Mucosa of descending colon (tissue), 3 donors: ENCODE results near the gene CDC123. TPM values are rescaled to one million over a fixed set of nuclear protein-coding genes. Genes with fewer than 3 reads are reported as not detected.

ENCODE experiments used
- ATAC-seq: fragments of 200-7000 bp; cut with Tn5 transposase; one replicate; pipeline ENCODE4 v1.9.1; 2020; ENCODE audit warnings: mild to moderate bottlenecking, moderate library complexity
- DNase-seq, 3 donors: peaks; one replicate each; pipeline ENCODE4 v3.0.0-alpha.2; 2020
- H3K36me3 ChIP-seq: fragments of 200-600 bp; one replicate; pipeline ENCODE4 v1.8.0; 2021; ENCODE audit warnings: low read depth, mild to moderate bottlenecking
- H3K4me1 ChIP-seq: fragments of 200-600 bp; one replicate; pipeline ENCODE4 v1.8.0; 2021; ENCODE audit warnings: low read depth, mild to moderate bottlenecking
- H3K4me3 ChIP-seq: fragments of 200-600 bp; one replicate; pipeline ENCODE4 v1.8.0; 2021; ENCODE audit warnings: mild to moderate bottlenecking
- H3K9me3 ChIP-seq: fragments of 200-600 bp; one replicate; pipeline ENCODE4 v1.8.0; 2021; ENCODE audit warnings: mild to moderate bottlenecking
- CTCF ChIP-seq: fragments of 200-600 bp; IDR thresholded peaks from one replicate; pipeline ENCODE4 v1.8.0; 2022; ENCODE audit warnings: antibody characterized with exemption, mild to moderate bottlenecking
- intact Hi-C, 2 donors: fragments of 100-400 bp; cut with DNase I in 1 of 2; cut with micrococcal nuclease in 1 of 2; formaldehyde crosslinking; loops; one replicate each; pipeline versions ENCODE4 v1.11.0 to v1.11.1; 2022; cut with DNase I, micrococcal nuclease
- total RNA-seq, 3 donors: library from RNA; stranded (reverse); fragmentation: NEBNext Ultra II Directional in 2 of 3; extraction: Animal tissue kit (Norgen Biotek cat#: 25700) in 2 of 3; gene quantifications; one replicate each; pipeline versions ENCODE4 v1.2.1 to v1.2.4, GENCODE V29; 2021 to 2023
- donor health status: DM: no; HTN: no; CAD: no; lungs with moderate emphysema.
- donor health status: DM: no; HTN: no; CAD: no.
- donor health status: DM: no; HTN: yes; CAD: no.

The CDC123 gene
- total RNA-seq, 3 donors from 2014 or later: 40.5 to 66.1 (median 48.4) TPM

- intact Hi-C loops: no loop called here
- Histone ChIP-seq H3K4me1 (peaks cover 13% of the 10 kb centered on the region), H3K36me3 (no peaks in the 10 kb centered on the region), H3K4me3 (no peak overlapping the region), H3K9me3 (no peaks in the 10 kb centered on the region)
- no peak for TF ChIP-seq CTCF
- ATAC-seq: no peak
- DNase-seq: no peak
Observed at GRCh38 chr10:12201543-12201942, 5.6 kb downstream of the CDC123 start.

- no peak for TF ChIP-seq CTCF
- Histone ChIP-seq H3K4me3 (no peak overlapping the region), H3K4me1 (peaks cover 8% of the 10 kb centered on the region), H3K36me3 (no peaks in the 10 kb centered on the region), H3K9me3 (no peaks in the 10 kb centered on the region)
- DNase-seq (no peak), ATAC-seq (no peak)
- intact Hi-C loops: no loop called here
Observed at GRCh38 chr10:12202226-12202625, 6.2 kb downstream of the CDC123 start.

- Histone ChIP-seq H3K4me3 (no peak overlapping the region), H3K9me3 (no peaks in the 10 kb centered on the region), H3K4me1 (no peaks in the 10 kb centered on the region), H3K36me3 (no peaks in the 10 kb centered on the region)
- no peak for DNase-seq
- intact Hi-C loops: no loop called here
- no peak for TF ChIP-seq CTCF
- no peak for ATAC-seq
Observed at GRCh38 chr10:12205082-12205481, 9.1 kb downstream of the CDC123 start.

- no peaks in the 10 kb centered on the region for H3K36me3 ChIP-seq
- H3K9me3 ChIP-seq: no peaks in the 10 kb centered on the region
- ATAC-seq: no peak
- no peaks in the 10 kb centered on the region for H3K4me1 ChIP-seq
- intact Hi-C loops: no loop called here
- no peak for DNase-seq
- no peak overlapping the region for H3K4me3 ChIP-seq
- no peak for TF ChIP-seq CTCF
Observed at GRCh38 chr10:12207114-12207513, 11.1 kb downstream of the CDC123 start.

- H3K9me3 ChIP-seq: no peaks in the 10 kb centered on the region
- H3K4me3 ChIP-seq: no peak overlapping the region
- H3K36me3 ChIP-seq: no peaks in the 10 kb centered on the region
- H3K4me1 ChIP-seq: no peaks in the 10 kb centered on the region
- ATAC-seq (no peak), DNase-seq (no peak)
- intact Hi-C loops: no loop called here
- TF ChIP-seq CTCF: no peak
Observed at GRCh38 chr10:12208460-12208859, 12.5 kb downstream of the CDC123 start.

- Histone ChIP-seq H3K4me3 (no peak overlapping the region), H3K4me1 (peaks cover 12% of the 10 kb centered on the region), H3K9me3 (no peaks in the 10 kb centered on the region), H3K36me3 (no peaks in the 10 kb centered on the region)
- DNase-seq (no peak), ATAC-seq (no peak)
- intact Hi-C loops: no loop called here
- no peak for TF ChIP-seq CTCF
Observed at GRCh38 chr10:12212454-12212853, 16.5 kb downstream of the CDC123 start.
